HepG2 (cell line): ENCODE data around the gene CDK13. TPM values are rescaled to one million over a fixed set of nuclear protein-coding genes. Genes with fewer than 3 reads are reported as not detected.
A peak's percentile ranks its signal among the peaks of the same experiment; 100 is the strongest.

Experiments
- AGO1 ChIP-seq: fragments of 200-400 bp; formaldehyde crosslinking; IDR thresholded peaks from 2 replicates; pipeline ENCODE4 v1.6.1; 2017; ENCODE audit warnings: mild to moderate bottlenecking, low read depth, low read length, moderate library complexity; ENCODE audit not compliant: poor library complexity, severe bottlenecking
- CCAR2 ChIP-seq: fragments of 200-400 bp; formaldehyde crosslinking; optimal IDR thresholded peaks from 2 replicates; pipeline ENCODE3; 2018; ENCODE audit warnings: low read depth, mild to moderate bottlenecking, low read length, moderate library complexity
- CEBPB ChIP-seq: IDR thresholded peaks from 2 replicates; pipeline ENCODE4 v1.6.1; 2011; ENCODE audit warnings: low read depth, low read length, improper control_type of control experiment, borderline replicate concordance
- CEBPG ChIP-seq: IDR thresholded peaks from 2 replicates; pipeline ENCODE4 v1.6.1; 2016
- CENPX ChIP-seq: sonication (generic); formaldehyde crosslinking; IDR thresholded peaks from 2 replicates; pipeline ENCODE4 v1.9.0; 2021; ENCODE audit warnings: mild to moderate bottlenecking, missing genetic modification reagents, moderate library complexity
- CREM ChIP-seq, 2 experiments: sonication (generic) in 1 of 2; formaldehyde crosslinking in 1 of 2; IDR thresholded peaks; 2 replicates each; pipeline versions ENCODE4 v1.4.0 to v1.6.1; 2016 to 2020; ENCODE audit warnings: antibody characterized with exemption in 1 of 2, mild to moderate bottlenecking in 1 of 2, missing genetic modification reagents in 1 of 2
- GATAD2A ChIP-seq: IDR thresholded peaks from 2 replicates; pipeline ENCODE4 v1.6.1; 2016
- HMG20A ChIP-seq: IDR thresholded peaks from 2 replicates; pipeline ENCODE4 v1.6.1; 2016; ENCODE audit warnings: borderline replicate concordance
- HNRNPLL ChIP-seq: fragments of 200-400 bp; formaldehyde crosslinking; IDR thresholded peaks from 2 replicates; pipeline ENCODE4 v1.6.1; 2017; ENCODE audit warnings: mild to moderate bottlenecking, low read depth, low read length; ENCODE audit not compliant: poor library complexity, severe bottlenecking
- LCORL ChIP-seq, 2 experiments: fragments of 450-650 bp in 1 of 2; sonication (generic) in 1 of 2; formaldehyde crosslinking in 1 of 2; IDR thresholded peaks; 2 replicates each; pipeline versions ENCODE4 v1.5.0 to v1.6.1; 2017 to 2020; ENCODE audit warnings: antibody characterized with exemption in 1 of 2, missing genetic modification reagents in 1 of 2
- MAFK ChIP-seq, 2 experiments: IDR thresholded peaks in 1 of 2; conservative IDR thresholded peaks in 1 of 2; 2 replicates each; pipeline ENCODE4 v1.6.1; 2011; ENCODE audit warnings: improper control_type of control experiment in 2 of 2, low read length in 2 of 2
- MIER2 ChIP-seq: IDR thresholded peaks from 2 replicates; pipeline ENCODE4 v1.6.1; 2016; ENCODE audit warnings: missing biosample characterization, missing genetic modification reagents
- MIXL1 ChIP-seq: IDR thresholded peaks from 2 replicates; pipeline ENCODE4 v1.6.1; 2016
- MTF1 ChIP-seq: sonication (generic); formaldehyde crosslinking; IDR thresholded peaks from 2 replicates; pipeline ENCODE4 v1.5.0; 2020; ENCODE audit warnings: missing genetic modification reagents
- NFYC ChIP-seq: IDR thresholded peaks from 2 replicates; pipeline ENCODE4 v1.6.1; 2016; ENCODE audit warnings: missing genetic modification reagents, missing compliant biosample characterization
- NONO ChIP-seq, 2 experiments: fragments of 450-650 bp in 1 of 2; sonication (generic) in 1 of 2; formaldehyde crosslinking in 1 of 2; IDR thresholded peaks in 1 of 2; conservative IDR thresholded peaks in 1 of 2; 2 replicates each; pipeline versions ENCODE4 v1.6.1 to v1.8.0; 2017 to 2022; ENCODE audit warnings: mild to moderate bottlenecking in 1 of 2, missing genetic modification reagents in 1 of 2, moderate library complexity in 1 of 2
- NR3C1 ChIP-seq: sonication (generic); formaldehyde crosslinking; IDR thresholded peaks from 2 replicates; pipeline ENCODE4 v1.4.0; 2020; ENCODE audit warnings: missing genetic modification reagents
- RARA ChIP-seq: IDR thresholded peaks from 2 replicates; pipeline ENCODE4 v1.6.1; 2016; ENCODE audit warnings: missing genetic modification reagents, missing compliant biosample characterization
- RBFOX2 ChIP-seq: fragments of 200-400 bp; formaldehyde crosslinking; IDR thresholded peaks from 2 replicates; pipeline ENCODE4 v1.6.1; 2017; ENCODE audit warnings: low read depth, mild to moderate bottlenecking, low read length
- RXRA ChIP-seq: sonication (generic); formaldehyde crosslinking; IDR thresholded peaks from 2 replicates; pipeline ENCODE4 v1.5.1; 2020; ENCODE audit warnings: missing genetic modification reagents
- SP140L ChIP-seq: sonication (generic); formaldehyde crosslinking; IDR thresholded peaks from 2 replicates; pipeline ENCODE4 v1.4.0; 2020; ENCODE audit warnings: missing genetic modification reagents, borderline replicate concordance
- SP4 ChIP-seq: sonication (generic); formaldehyde crosslinking; IDR thresholded peaks from 2 replicates; pipeline ENCODE4 v1.8.1; 2023; ENCODE audit warnings: mild to moderate bottlenecking, missing genetic modification reagents
- TCF7 ChIP-seq: sonication (generic); IDR thresholded peaks from 2 replicates; pipeline ENCODE4 v1.6.1; 2016; ENCODE audit warnings: antibody characterized with exemption, low read depth
- ZNF546 ChIP-seq: sonication (generic); formaldehyde crosslinking; conservative IDR thresholded peaks from 2 replicates; pipeline ENCODE4 v1.8.1; 2023; ENCODE audit warnings: mild to moderate bottlenecking, missing genetic modification reagents
- ZSCAN30 ChIP-seq: sonication (generic); formaldehyde crosslinking; IDR thresholded peaks from 2 replicates; pipeline ENCODE4 v1.5.0; 2020; ENCODE audit warnings: mild to moderate bottlenecking, missing genetic modification reagents
- polyA plus RNA-seq, 8 experiments: library from polyadenylated mRNA; depleted of rRNA in 3 of 8; stranded (reverse) in 7 of 8; unstranded in 1 of 8; fragments of >200 nt; fragmentation: Illumina TruSeq in 4 of 8; extraction: Trizol in 4 of 8; gene quantifications; 2 replicates each; pipeline versions ENCODE4 v1.2.1 to v1.2.3, GENCODE V29; 2011 to 2016; ENCODE audit warnings: low read depth in 4 of 8, missing spikeins in 1 of 8, mixed read lengths in 1 of 8; ENCODE audit not compliant: insufficient read depth in 1 of 8
- total RNA-seq, 5 experiments: library from RNA; depleted of rRNA; stranded (reverse); fragments of >200 nt; fragmentation: Illumina TruSeq; extraction: Trizol; gene quantifications; 2 replicates each; pipeline ENCODE4 v1.2.3, GENCODE V29; 2016; ENCODE audit warnings: low read depth in 1 of 5
- TF ChIP-seq, protein P1 (sequence below): sonication (generic); formaldehyde crosslinking; IDR thresholded peaks from 2 replicates; pipeline ENCODE4 v1.5.0; 2020; ENCODE audit warnings: missing genetic modification reagents
- TF ChIP-seq, protein P2 (sequence below): sonication (generic); formaldehyde crosslinking; IDR thresholded peaks from 2 replicates; pipeline ENCODE4 v1.4.0; 2020; ENCODE audit warnings: missing genetic modification reagents, mild to moderate bottlenecking, borderline replicate concordance
- TF ChIP-seq, protein P3 (sequence below): sonication (generic); formaldehyde crosslinking; IDR thresholded peaks from 2 replicates; pipeline ENCODE4 v1.9.0; 2022; ENCODE audit warnings: missing genetic modification reagents, mild to moderate bottlenecking, borderline replicate concordance

The CDK13 gene
- total and polyA plus RNA-seq, 2 of the 13 experiments (the other 11 are each of a cell fraction or from before 2014, with no cell fraction given) = 21.0 to 40.9 TPM

DNA sequence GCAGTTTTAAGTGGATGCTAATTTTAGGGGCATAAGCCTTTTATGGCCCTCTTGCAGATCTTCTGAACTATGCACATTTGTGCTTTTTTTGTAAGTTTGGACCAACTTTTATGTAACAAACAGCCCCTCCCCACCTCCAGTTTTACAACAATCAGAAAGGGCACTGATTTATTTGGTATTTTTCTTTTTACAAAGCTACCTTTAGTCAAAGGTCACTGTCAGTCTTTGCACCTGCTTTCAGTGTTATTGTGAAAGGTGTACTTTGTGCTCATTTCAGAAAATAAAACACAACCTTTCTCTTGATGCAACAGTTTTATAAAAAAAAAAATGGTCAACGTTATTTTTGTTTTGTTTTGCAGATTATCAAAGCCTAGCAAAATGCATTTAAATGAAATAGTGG lies 145.2 kb downstream of the CDK13 start (continued):
- TF ChIP-seq, protein P1, sequence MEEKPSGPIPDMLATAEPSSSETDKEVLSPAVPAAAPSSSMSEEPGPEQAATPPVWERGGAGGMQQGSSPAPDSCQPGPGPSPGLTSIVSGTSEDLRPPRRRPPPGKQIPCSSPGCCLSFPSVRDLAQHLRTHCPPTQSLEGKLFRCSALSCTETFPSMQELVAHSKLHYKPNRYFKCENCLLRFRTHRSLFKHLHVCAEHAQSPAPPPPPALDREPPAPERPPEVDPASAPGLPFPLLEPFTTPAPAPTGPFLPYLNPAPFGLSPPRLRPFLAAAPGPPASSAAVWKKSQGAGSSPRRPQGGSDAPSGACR (CRISPR knock-in tag) = no peak
- TF ChIP-seq MIER2 = no peak
- TF ChIP-seq ZSCAN30 (CRISPR knock-in tag) = no peak
- no peak for TF ChIP-seq AGO1
- TF ChIP-seq, protein P2, sequence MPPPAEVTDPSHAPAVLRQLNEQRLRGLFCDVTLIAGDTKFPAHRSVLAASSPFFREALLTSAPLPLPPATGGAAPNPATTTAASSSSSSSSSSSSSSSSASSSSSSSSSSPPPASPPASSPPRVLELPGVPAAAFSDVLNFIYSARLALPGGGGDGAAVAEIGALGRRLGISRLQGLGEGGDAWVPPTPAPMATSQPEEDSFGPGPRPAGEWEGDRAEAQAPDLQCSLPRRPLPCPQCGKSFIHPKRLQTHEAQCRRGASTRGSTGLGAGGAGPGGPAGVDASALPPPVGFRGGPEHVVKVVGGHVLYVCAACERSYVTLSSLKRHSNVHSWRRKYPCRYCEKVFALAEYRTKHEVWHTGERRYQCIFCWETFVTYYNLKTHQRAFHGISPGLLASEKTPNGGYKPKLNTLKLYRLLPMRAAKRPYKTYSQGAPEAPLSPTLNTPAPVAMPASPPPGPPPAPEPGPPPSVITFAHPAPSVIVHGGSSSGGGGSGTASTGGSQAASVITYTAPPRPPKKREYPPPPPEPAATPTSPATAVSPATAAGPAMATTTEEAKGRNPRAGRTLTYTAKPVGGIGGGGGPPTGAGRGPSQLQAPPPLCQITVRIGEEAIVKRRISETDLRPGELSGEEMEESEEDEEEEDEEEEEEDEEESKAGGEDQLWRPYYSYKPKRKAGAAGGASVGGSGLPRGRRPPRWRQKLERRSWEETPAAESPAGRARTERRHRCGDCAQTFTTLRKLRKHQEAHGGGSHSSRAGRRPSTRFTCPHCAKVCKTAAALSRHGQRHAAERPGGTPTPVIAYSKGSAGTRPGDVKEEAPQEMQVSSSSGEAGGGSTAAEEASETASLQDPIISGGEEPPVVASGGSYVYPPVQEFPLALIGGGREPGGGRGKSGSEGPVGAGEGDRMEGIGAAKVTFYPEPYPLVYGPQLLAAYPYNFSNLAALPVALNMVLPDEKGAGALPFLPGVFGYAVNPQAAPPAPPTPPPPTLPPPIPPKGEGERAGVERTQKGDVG (CRISPR knock-in tag) = no peak
- no peak for TF ChIP-seq SP4 (CRISPR knock-in tag)
- TF ChIP-seq HMG20A (CRISPR knock-in tag) = peak; percentile 56; the same call in 1 of the 2 replicates
- no peak for TF ChIP-seq NONO (IDR thresholded peaks at IDR 0.05)
- 0 out of 2 replicates have a peak, but pooled peaks have one; percentile 43 for TF ChIP-seq NONO (CRISPR knock-in tag; conservative IDR thresholded peaks at IDR 0.05)
- no peak for TF ChIP-seq MAFK (conservative IDR thresholded peaks at IDR 0.05 in 1 of 2, IDR thresholded peaks at IDR 0.05 in 1 of 2; ENCODE audit: low read length in 2 of 2)
- peak; percentile 46; the same call in 1 of the 2 replicates for TF ChIP-seq CREM (IDR thresholded peaks at IDR 0.05)
- no peak for TF ChIP-seq CREM (CRISPR knock-in tag; IDR thresholded peaks at IDR 0.05)
- no peak for TF ChIP-seq HNRNPLL
- TF ChIP-seq ZNF546 = no peak
- TF ChIP-seq TCF7 = peak; percentile 51; the same call in 1 of the 2 replicates
- peak; percentile 65 for TF ChIP-seq CEBPG (CRISPR knock-in tag)
- peak; percentile 65; the same call in 1 of the 2 replicates for TF ChIP-seq CEBPB
- no peak for TF ChIP-seq RBFOX2
- TF ChIP-seq LCORL (IDR thresholded peaks at IDR 0.05) = no peak
- 0 out of 2 replicates have a peak, but pooled peaks have one; percentile 35 for TF ChIP-seq LCORL (CRISPR knock-in tag; IDR thresholded peaks at IDR 0.05)
- no peak for TF ChIP-seq NFYC (CRISPR knock-in tag)
- no peak for TF ChIP-seq SP140L (CRISPR knock-in tag)
- TF ChIP-seq NR3C1 (CRISPR knock-in tag) = no peak
- TF ChIP-seq RARA (CRISPR knock-in tag) = peak; percentile 69
- no peak for TF ChIP-seq MTF1 (CRISPR knock-in tag)
- no peak for TF ChIP-seq CENPX (CRISPR knock-in tag)
- TF ChIP-seq CCAR2 = no peak
- TF ChIP-seq, protein P3, sequence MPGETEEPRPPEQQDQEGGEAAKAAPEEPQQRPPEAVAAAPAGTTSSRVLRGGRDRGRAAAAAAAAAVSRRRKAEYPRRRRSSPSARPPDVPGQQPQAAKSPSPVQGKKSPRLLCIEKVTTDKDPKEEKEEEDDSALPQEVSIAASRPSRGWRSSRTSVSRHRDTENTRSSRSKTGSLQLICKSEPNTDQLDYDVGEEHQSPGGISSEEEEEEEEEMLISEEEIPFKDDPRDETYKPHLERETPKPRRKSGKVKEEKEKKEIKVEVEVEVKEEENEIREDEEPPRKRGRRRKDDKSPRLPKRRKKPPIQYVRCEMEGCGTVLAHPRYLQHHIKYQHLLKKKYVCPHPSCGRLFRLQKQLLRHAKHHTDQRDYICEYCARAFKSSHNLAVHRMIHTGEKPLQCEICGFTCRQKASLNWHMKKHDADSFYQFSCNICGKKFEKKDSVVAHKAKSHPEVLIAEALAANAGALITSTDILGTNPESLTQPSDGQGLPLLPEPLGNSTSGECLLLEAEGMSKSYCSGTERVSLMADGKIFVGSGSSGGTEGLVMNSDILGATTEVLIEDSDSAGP = no peak
- TF ChIP-seq MIXL1 (CRISPR knock-in tag) = peak; percentile 42; the same call in 1 of the 2 replicates
- peak; percentile 64; the same call in 1 of the 2 replicates for TF ChIP-seq GATAD2A
- no peak for TF ChIP-seq RXRA
